Stimulated activated CD8-positive, alpha-beta memory T cell treated with anti-CD3 and anti-CD28 coated beads, Interleukin-7, amount 100 ng/mL, for 24 hours (primary cell): ENCODE results near the gene RARS2.
"Not testable (repeated sequence)": the region's sequence is repeated elsewhere in the genome, so short reads cannot be mapped to it uniquely, and the experiment has no call there.

Source experiments
- DNase-seq: peaks from one replicate; pipeline ENCODE4 v3.0.0-alpha.2; 2020; ENCODE audit warnings: low read depth

Gene RARS2

DNA sequence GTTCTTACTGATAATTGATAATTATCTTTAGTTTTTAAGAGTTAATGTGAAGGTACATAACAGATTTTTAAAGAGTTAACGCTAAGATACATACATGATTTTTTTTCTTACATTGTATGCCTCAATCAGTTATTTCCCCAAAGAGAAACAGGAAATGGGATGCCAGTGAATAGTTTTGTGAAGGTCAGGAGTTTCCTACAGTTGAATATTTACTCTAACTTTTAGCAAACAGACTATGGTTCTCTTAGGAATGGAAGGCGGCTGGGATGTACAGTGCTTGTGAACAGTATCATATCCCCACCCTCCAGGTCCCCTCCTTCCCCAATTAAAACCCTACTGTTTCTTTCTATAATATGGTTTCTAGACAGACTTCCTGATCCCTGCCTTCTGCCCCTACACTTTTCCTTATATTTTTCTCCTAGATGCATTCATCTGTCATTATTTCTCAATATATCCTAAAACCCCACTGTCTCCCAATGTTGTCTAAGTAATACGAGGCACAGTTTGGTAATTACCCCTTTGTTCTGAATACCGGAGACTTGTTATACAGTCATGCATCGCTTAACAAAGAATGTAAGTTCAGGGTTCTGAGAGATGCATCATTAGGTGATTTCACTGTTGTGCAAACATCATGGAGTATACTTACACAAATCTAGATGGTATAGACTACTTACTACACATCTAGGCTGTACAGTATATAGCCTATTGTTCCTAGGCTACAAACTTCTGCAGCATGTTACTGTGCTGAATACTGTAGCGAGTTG, 87.8 kb downstream of the RARS2 start:
- DNase-seq = no peak

DNA sequence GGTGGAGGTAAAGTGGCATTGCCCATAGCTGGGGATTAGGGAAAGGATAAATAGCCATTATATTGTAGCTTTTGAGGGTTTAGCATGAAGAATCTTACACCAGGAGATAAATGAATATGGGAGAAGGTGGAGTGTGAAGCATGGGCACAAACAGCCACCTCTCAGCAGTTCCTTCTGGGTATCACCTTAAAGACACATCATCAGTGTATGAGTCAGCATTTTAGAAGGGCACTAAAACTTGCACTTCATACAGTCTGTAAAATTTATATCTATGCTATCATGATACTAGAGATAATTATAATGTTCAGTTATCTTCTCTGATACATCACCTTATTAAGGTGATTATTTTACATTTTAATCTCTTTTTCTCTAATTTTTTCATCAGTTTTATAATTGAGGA, 91.7 kb downstream of the RARS2 start:
- DNase-seq = no peak

DNA sequence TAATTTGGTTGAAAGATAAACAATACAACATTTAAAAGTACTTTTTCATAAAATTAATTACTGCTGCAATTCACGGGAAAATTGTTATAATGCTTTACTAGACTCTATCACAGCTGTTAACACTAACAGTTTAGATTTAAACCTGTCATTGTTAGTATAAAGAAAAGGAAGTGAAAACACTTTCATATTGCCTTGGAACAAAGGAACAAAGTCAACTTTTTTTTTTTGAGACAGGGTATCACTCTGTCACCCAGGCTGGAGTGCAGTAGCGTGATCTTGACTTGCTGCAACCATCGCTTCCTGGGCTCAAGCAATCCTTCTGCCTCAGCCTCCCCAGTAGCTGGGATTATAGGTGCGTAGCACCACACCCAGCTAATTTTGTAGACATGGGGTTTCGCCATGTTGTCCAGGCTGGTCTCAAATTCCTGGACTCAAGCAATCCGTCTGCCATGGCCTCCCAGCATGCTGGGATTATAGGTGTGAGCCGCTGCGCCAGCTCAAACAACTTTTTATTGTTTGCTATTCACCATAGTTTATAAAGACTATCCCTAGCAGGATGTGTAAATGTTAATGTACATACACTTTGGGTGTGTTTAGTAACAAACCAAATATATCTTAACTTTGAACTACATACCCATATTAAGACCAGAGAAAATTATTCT, 94.9 kb downstream of the RARS2 start:
- DNase-seq = no peak

DNA sequence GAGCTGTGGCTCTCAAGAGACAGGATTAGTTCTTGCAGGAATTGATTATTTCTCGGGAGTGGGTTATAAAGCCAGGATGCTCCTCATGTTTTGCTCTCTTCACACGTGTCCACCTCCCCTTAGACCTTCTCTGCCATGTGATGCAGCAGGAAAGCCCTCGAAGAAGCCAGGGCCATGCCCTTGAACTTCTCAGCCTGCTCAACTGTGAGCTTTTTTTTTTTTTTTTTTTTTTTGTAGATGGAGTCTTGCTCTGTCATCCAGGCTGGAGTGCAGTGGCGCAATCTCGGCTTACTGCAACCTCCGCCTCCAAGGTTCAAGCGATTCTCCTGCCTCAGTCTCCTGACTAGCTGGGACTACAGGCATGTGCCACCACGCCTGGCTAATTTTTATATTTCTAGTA, 100.5 kb downstream of the RARS2 start:
- not testable (repeated sequence) for DNase-seq

DNA sequence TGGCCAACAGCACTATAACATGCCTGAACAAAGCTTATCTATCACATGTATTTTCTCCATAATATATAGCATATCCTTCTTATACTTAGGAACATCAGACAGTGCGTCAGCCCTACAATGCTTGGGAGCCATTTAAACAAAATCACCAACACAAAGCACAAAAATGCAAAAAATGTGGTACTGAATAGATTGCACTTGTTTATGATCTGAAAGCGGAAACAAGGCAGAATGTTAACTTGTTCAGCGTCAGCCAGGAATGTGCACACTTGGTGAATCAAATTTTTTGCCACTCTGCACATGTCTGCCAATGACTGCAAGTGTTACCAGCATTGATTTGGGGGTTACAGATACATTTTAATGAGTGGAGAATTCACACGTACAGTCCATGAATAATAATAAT, 102.2 kb downstream of the RARS2 start:
- no peak for DNase-seq

DNA sequence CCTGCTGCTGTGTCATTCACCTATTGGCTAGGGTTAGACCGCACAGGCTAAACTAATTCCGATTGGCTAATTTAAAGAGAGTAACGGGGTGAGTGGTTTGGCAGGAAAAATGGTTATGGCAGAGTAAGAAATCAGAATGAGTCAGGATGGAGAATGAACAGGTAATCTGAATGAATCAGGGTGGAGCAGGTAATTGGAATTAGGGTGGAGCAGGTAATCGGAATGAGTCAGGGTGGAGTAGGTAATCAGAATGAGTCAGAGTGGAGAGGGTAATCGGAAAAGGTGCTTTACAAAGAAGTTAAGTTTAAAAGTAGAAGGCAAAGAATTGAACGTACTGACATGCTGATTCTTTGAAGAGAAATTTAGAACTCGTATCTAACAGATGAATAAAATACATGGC, 105.3 kb downstream of the RARS2 start:
- DNase-seq = no peak

DNA sequence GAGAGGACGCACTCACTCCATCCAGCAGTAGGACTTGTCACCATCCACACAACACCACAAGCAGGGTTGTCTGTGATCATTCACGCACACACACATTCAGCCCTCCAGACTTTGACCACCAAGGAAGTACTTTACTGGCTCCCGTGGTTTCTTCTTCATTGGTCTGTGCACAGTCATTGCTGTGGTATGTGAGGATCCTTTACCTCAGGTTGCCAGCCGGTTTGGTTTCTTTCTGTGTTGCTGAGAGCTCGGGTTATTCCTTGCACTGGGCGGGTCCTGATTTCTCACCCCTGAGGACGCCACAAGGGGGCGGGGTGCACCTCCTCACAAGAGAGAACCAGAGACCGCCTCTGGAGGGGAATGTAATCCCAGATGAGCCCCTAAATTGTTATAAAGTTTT, 105.9 kb downstream of the RARS2 start:
- DNase-seq = no peak

DNA sequence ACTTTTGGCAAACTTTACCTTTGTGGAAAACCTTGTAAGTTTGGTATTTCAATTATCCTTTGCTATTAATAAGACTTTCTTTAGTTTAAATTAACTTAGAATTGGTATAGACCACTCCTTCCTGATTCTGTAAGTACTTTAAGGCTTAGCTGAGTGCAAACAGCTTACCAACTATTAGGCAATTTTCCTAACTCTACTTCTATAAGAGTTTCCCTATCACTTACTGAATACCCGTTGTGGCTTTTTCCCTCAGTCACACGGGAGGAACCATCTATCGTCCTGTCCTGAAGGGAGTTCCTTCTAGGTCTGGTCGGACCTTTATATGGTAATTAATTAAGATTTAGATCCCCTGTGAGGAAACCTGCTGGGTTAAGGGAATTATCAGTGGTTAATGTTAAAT, 107.4 kb downstream of the RARS2 start:
- no peak for DNase-seq

DNA sequence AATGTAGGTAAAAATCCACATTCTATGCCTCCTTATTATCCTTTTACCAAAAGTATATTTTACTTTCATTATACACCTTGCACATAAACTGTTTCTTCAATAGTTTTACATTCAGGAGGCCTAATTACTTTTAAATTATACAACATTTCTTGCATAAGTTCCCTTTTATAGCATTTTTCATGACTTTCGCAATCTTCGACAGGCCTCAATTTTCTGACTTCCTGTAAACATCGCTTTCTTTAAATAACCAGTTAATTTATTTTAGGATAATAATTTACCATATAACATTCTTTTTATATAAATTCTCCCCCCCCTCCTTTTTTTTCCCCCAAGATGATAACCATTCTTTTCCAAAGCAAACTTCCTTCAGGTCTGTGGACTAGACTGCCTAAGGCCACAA, 107.9 kb downstream of the RARS2 start:
- no peak for DNase-seq

DNA sequence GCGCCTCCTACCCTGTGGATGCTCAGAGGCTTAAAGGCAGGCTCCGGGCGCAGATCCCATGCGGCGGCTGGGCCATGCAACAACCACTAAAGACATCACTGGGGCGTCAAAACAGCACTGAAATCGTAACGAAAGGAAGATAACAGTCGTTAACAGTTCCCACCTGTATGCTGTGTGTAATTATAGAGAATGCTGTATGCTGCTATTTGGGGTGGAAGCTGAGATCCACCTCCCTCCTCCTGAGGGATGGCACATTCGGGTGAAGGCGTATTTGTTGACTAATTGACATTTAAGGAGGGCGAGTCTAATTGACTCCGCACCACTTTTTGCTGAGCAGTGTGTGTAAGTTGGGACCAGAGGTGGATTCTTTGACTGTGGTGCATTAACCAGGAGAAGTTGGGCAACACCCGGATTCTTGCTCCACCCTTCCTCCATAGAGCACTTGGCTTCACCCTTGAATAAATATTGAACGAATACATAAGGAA, 116.3 kb downstream of the RARS2 start:
- no peak for DNase-seq

DNA sequence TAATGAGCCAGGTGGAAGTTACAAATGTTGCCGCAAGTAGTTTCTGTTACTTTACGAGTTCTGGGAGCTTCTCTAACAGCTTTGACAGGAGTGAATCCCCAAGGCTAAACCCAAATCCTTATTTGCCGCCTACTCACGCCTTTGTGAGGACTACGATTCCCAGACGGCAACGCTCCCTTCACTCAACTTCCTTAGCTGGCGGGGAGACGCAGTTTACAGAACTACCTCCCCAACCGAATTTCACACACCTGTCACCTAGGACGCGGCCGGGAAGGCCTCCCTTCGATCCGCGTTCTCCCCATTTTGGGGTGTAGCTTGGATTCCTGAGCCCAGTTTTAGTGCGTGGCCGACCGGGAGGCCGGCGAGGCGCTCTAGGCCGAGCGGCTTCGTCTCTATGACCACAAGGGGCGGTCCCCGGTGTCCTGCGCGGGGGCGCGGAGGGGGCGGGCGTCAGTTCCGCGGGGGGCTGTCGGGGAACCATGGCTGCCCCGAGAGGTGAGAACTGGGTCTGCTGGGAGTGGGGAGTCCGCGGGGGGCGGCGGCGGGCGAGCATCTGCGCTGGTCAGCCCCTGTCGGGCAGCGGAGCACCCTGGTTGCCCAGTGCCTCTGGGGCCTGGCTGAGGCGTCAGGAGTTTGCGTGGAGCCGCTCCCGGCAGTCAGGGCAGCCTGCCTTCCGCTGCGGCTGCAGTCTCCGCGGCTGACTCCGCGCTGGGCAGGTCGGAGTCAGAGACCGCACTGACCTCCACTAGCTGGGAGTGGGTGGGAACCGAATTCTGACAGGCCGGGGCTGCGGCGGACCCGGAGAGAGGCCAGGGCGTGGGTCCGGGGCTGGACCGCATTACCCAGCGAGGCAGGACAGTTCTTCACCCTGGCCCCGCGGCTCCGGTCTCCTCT, 117.0 kb downstream of the RARS2 start, which contains the start of gene SLC35A1:
SLC35A1 (plus strand) TSS at position 450 of the 894 bp plus-strand sequence; CDS start at position 480, 30 bp downstream.
- peak; percentile 75 for DNase-seq

DNA sequence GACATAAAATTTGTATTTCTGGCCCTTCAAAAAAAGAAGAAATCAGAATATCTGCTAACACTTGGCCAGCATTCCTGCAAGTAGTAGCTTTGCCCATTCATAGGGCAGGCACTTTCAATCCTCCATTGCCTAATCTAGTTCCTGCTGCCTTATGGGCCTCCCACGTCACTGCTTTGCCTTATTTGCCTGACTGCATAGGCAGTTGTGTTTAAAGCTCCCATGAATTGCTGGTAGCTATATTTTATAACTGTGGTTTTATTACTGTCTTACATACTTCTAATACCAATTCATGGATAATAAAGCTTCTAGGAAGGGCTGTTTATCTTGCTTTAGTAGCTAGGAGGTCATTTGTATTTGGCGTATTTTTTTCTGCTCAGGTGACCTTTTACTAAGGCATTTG, 124.7 kb downstream of the RARS2 start:
- DNase-seq = no peak
